GM18951 (cell line): ENCODE data around the gene DUSP8.
"Not testable (repeated sequence)": the region's sequence is repeated elsewhere in the genome, so short reads cannot be mapped to it uniquely, and the experiment has no call there.

Experiments used
- POLR2A ChIP-seq: IDR thresholded peaks from 4 replicates; pipeline ENCODE4 v1.6.1; 2011; ENCODE audit warnings: mild to moderate bottlenecking; ENCODE audit not compliant: insufficient read length, insufficient read depth; ENCODE audit errors: extremely low read depth
- in situ Hi-C: fragments of 300-500 bp; cut with MboI; formaldehyde crosslinking; loops from one replicate; pipeline ENCODE4 v1.12.0; 2022; ENCODE audit warnings: low sequenced_read_pairs, mixed read lengths, inconsistent platforms; ENCODE audit not compliant: unreplicated experiment

The DUSP8 gene

GRCh38 chr11:1520663-1521267 is 51.3 kb downstream of the DUSP8 start:
- TF ChIP-seq POLR2A: no peak
- in situ Hi-C loops: no loop called here

- in situ Hi-C loops: no loop called here
Measured at GRCh38 chr11:1520209-1520662, 51.8 kb downstream of the DUSP8 start.

GRCh38 chr11:1519028-1520010 is 52.8 kb downstream of the DUSP8 start:
- in situ Hi-C loops: no loop called here
- no peak for TF ChIP-seq POLR2A

More at GRCh38 chr11:1520209-1520662, 51.8 kb downstream of the DUSP8 start:
- no peak for TF ChIP-seq POLR2A

GRCh38 chr11:1518301-1518700 is 53.8 kb downstream of the DUSP8 start:
- TF ChIP-seq POLR2A: no peak
- in situ Hi-C loops: no loop called here

GRCh38 chr11:1517117-1518005 is 54.7 kb downstream of the DUSP8 start:
- no peak for TF ChIP-seq POLR2A
- in situ Hi-C loops: no loop called here

- no peak for TF ChIP-seq POLR2A
- in situ Hi-C loops: no loop called here
Measured at GRCh38 chr11:1516273-1517067, 55.6 kb downstream of the DUSP8 start.

- no peak for TF ChIP-seq POLR2A
- in situ Hi-C loops: no loop called here
Measured at GRCh38 chr11:1515082-1516060, 56.7 kb downstream of the DUSP8 start.

- in situ Hi-C loops: no loop called here
Measured at GRCh38 chr11:1514336-1515061, 57.6 kb downstream of the DUSP8 start.

GRCh38 chr11:1513326-1514296 is 58.5 kb downstream of the DUSP8 start:
- in situ Hi-C loops: no loop called here
- TF ChIP-seq POLR2A: no peak

More at GRCh38 chr11:1514336-1515061, 57.6 kb downstream of the DUSP8 start:
- no peak for TF ChIP-seq POLR2A

- in situ Hi-C loops: not testable (repeated sequence)
Measured at GRCh38 chr11:1512531-1513258, 59.4 kb downstream of the DUSP8 start.
